Measurements from ENCODE around the gene RDX.

Gene RDX

GRCh38 chr11:110251836-110252235 lies 44.6 kb downstream of the RDX start:
- DNase-seq (ENCODE audit: low spot score), result no peak
- in situ Hi-C loops (cut with MboI; ENCODE audit: low pct_unique_long_range_greater_than_20kb, low sequenced_read_pairs, unreplicated experiment), result no loop called here

GRCh38 chr11:110250168-110250567 lies 46.2 kb downstream of the RDX start:
- no peak for TF ChIP-seq CTCF (IDR thresholded peaks at IDR 0.05; ENCODE audit: extremely low read depth, insufficient read depth, missing control alignments)
- DNase-seq (ENCODE audit: low spot score), result no peak
- in situ Hi-C loops (cut with MboI; ENCODE audit: low pct_unique_long_range_greater_than_20kb, low sequenced_read_pairs, unreplicated experiment), result no loop called here

More at GRCh38 chr11:110251836-110252235, 44.6 kb downstream of the RDX start:
- TF ChIP-seq CTCF (IDR thresholded peaks at IDR 0.05; ENCODE audit: extremely low read depth, insufficient read depth, missing control alignments), result no peak

- TF ChIP-seq CTCF (IDR thresholded peaks at IDR 0.05; ENCODE audit: extremely low read depth, insufficient read depth, missing control alignments), result no peak
- in situ Hi-C loops (cut with MboI; ENCODE audit: low pct_unique_long_range_greater_than_20kb, low sequenced_read_pairs, unreplicated experiment), result no loop called here
- no peak for DNase-seq (ENCODE audit: low spot score)
Observed at GRCh38 chr11:110249766-110250165, 46.6 kb downstream of the RDX start.

- TF ChIP-seq CTCF (IDR thresholded peaks at IDR 0.05; ENCODE audit: extremely low read depth, insufficient read depth, missing control alignments), result peak; percentile 18
- DNase-seq (ENCODE audit: low spot score), result no peak
- in situ Hi-C loops (cut with MboI; ENCODE audit: low pct_unique_long_range_greater_than_20kb, low sequenced_read_pairs, unreplicated experiment), result no loop called here
Observed at GRCh38 chr11:110249066-110249465, 47.3 kb downstream of the RDX start.

GRCh38 chr11:110243791-110244190 lies 52.6 kb downstream of the RDX start:
- no peak for TF ChIP-seq CTCF (IDR thresholded peaks at IDR 0.05; ENCODE audit: extremely low read depth, insufficient read depth, missing control alignments)
- in situ Hi-C loops (cut with MboI; ENCODE audit: low pct_unique_long_range_greater_than_20kb, low sequenced_read_pairs, unreplicated experiment), result no loop called here
- no peak for DNase-seq (ENCODE audit: low spot score)

- TF ChIP-seq CTCF (IDR thresholded peaks at IDR 0.05; ENCODE audit: extremely low read depth, insufficient read depth, missing control alignments), result no peak
- in situ Hi-C loops (cut with MboI; ENCODE audit: low pct_unique_long_range_greater_than_20kb, low sequenced_read_pairs, unreplicated experiment), result no loop called here
- no peak for DNase-seq (ENCODE audit: low spot score)
Observed at GRCh38 chr11:110242746-110243145, 53.7 kb downstream of the RDX start.

GRCh38 chr11:110242188-110242587 lies 54.2 kb downstream of the RDX start:
- no peak for TF ChIP-seq CTCF (IDR thresholded peaks at IDR 0.05; ENCODE audit: extremely low read depth, insufficient read depth, missing control alignments)
- in situ Hi-C loops (cut with MboI; ENCODE audit: low pct_unique_long_range_greater_than_20kb, low sequenced_read_pairs, unreplicated experiment), result no loop called here
- no peak for DNase-seq (ENCODE audit: low spot score)

Measured in GM13977 (cell line).